H9 (cell line): ENCODE results near the gene NGRN. TPM values are rescaled to one million over a fixed set of nuclear protein-coding genes. Genes with fewer than 3 reads are reported as not detected.

Source experiments
- DNase-seq: peaks from one replicate; pipeline ENCODE4 v3.0.0-alpha.2; 2017
- H2AFZ ChIP-seq: one replicate; pipeline ENCODE4 v1.6.1; 2013; ENCODE audit warnings: mild to moderate bottlenecking, low read length, control low read depth, moderate library complexity
- H2AK5ac ChIP-seq: 2 replicates; pipeline ENCODE4 v1.6.1; 2013; ENCODE audit warnings: low read length, control low read depth, mixed read lengths; ENCODE audit not compliant: insufficient read length
- H2BK120ac ChIP-seq: one replicate; pipeline ENCODE4 v1.6.1; 2013; ENCODE audit warnings: low read depth, mild to moderate bottlenecking, low read length, control low read depth, inconsistent platforms; ENCODE audit not compliant: poor library complexity, severe bottlenecking
- H2BK12ac ChIP-seq: 2 replicates; pipeline ENCODE4 v1.6.1; 2013; ENCODE audit warnings: low read length, control low read depth, mixed read lengths, low read depth; ENCODE audit not compliant: insufficient read length
- H2BK15ac ChIP-seq: 2 replicates; pipeline ENCODE4 v1.6.1; 2013; ENCODE audit warnings: low read depth, low read length, control low read depth
- H2BK20ac ChIP-seq: one replicate; pipeline ENCODE4 v1.6.1; 2013; ENCODE audit warnings: low read depth, mild to moderate bottlenecking, low read length, control low read depth, inconsistent platforms; ENCODE audit not compliant: poor library complexity, severe bottlenecking
- H2BK5ac ChIP-seq: 2 replicates; pipeline ENCODE4 v1.6.1; 2013; ENCODE audit warnings: low read length, control low read depth, mixed read lengths; ENCODE audit not compliant: insufficient read length
- H3K14ac ChIP-seq: 2 replicates; pipeline ENCODE4 v1.6.1; 2013; ENCODE audit warnings: low read length, control low read depth; ENCODE audit not compliant: insufficient read depth
- H3K18ac ChIP-seq: 2 replicates; pipeline ENCODE4 v1.6.1; 2013; ENCODE audit warnings: low read depth, mild to moderate bottlenecking, mixed read lengths, low read length, control low read depth; ENCODE audit not compliant: insufficient read length
- H3K23ac ChIP-seq: 2 replicates; pipeline ENCODE4 v1.6.1; 2013; ENCODE audit warnings: low read length, control low read depth, mixed read lengths, low read depth; ENCODE audit not compliant: insufficient read length
- H3K23me2 ChIP-seq: 2 replicates; pipeline ENCODE4 v1.6.1; 2013; ENCODE audit warnings: low read depth, mild to moderate bottlenecking, mixed read lengths, low read length, control low read depth; ENCODE audit not compliant: insufficient read length, poor library complexity, severe bottlenecking
- H3K27ac ChIP-seq: 2 replicates; pipeline ENCODE4 v1.5.1; 2013; ENCODE audit warnings: low read length, control low read depth, mixed read lengths, low read depth; ENCODE audit not compliant: insufficient read length
- H3K27me3 ChIP-seq: 2 replicates; pipeline ENCODE4 v1.6.1; 2013; ENCODE audit warnings: low read length, control low read depth, inconsistent platforms; ENCODE audit not compliant: insufficient read depth
- H3K4ac ChIP-seq: 2 replicates; pipeline ENCODE4 v1.6.1; 2013; ENCODE audit warnings: low read depth, mild to moderate bottlenecking, control low read depth, inconsistent platforms, low read length, moderate library complexity
- H3K4me1 ChIP-seq: 2 replicates; pipeline ENCODE4 v1.6.1; 2013; ENCODE audit warnings: low read length, control low read depth, inconsistent platforms; ENCODE audit not compliant: insufficient read depth
- H3K4me2 ChIP-seq: 2 replicates; pipeline ENCODE4 v1.6.1; 2013; ENCODE audit warnings: low read length, control low read depth, mixed read lengths; ENCODE audit not compliant: insufficient read length, insufficient read depth
- H3K56ac ChIP-seq: 2 replicates; pipeline ENCODE4 v1.6.1; 2013; ENCODE audit warnings: low read depth, mild to moderate bottlenecking, mixed read lengths, low read length, control low read depth; ENCODE audit not compliant: insufficient read length
- H3K79me1 ChIP-seq: 2 replicates; pipeline ENCODE4 v1.6.1; 2013; ENCODE audit warnings: low read depth, mild to moderate bottlenecking, moderate library complexity, low read length, control low read depth, inconsistent platforms; ENCODE audit not compliant: insufficient read depth, poor library complexity, severe bottlenecking
- H3K79me2 ChIP-seq: 2 replicates; pipeline ENCODE4 v1.6.1; 2013; ENCODE audit warnings: low read length, control low read depth, inconsistent platforms; ENCODE audit not compliant: insufficient read depth
- H3K9ac ChIP-seq: 2 replicates; pipeline ENCODE4 v1.6.1; 2013; ENCODE audit warnings: low read length, control low read depth, mixed read lengths; ENCODE audit not compliant: insufficient read length; ENCODE audit errors: extremely low read depth
- H3K9me3 ChIP-seq: one replicate; pipeline ENCODE4 v1.6.1; 2013; ENCODE audit warnings: low read depth, low read length, inconsistent platforms; ENCODE audit not compliant: control insufficient read depth
- H3T11ph ChIP-seq: one replicate; pipeline ENCODE4 v1.6.1; 2013; ENCODE audit warnings: mild to moderate bottlenecking, low read length, control low read depth, inconsistent platforms
- H4K20me1 ChIP-seq: one replicate; pipeline ENCODE4 v1.6.1; 2013; ENCODE audit not compliant: control insufficient read depth, insufficient read length, insufficient read depth
- H4K5ac ChIP-seq: 2 replicates; pipeline ENCODE4 v1.6.1; 2013; ENCODE audit warnings: low read depth, mild to moderate bottlenecking, mixed read lengths, low read length, control low read depth; ENCODE audit not compliant: insufficient read length
- H4K8ac ChIP-seq: replicated peaks from 2 replicates; pipeline ENCODE4 v1.6.1; 2013; ENCODE audit warnings: low read length, control low read depth, mixed read lengths, low read depth; ENCODE audit not compliant: insufficient read length
- H4K91ac ChIP-seq: 2 replicates; pipeline ENCODE4 v1.6.1; 2013; ENCODE audit warnings: low read depth, mild to moderate bottlenecking, moderate library complexity, mixed read lengths, low read length, control low read depth; ENCODE audit not compliant: insufficient read length
- H3K27ac Mint-ChIP-seq, 3 experiments: 2 replicates in 2 of 3; 3 replicates in 1 of 3; pipeline ENCODE4 v1.8.0; 2020 to 2021; ENCODE audit warnings: mixed read lengths in 3 of 3, mild to moderate bottlenecking in 1 of 3, moderate library complexity in 1 of 3
- H3K27me3 Mint-ChIP-seq: 2 replicates; pipeline ENCODE4 v1.8.0; 2021; ENCODE audit warnings: low read depth, mild to moderate bottlenecking, moderate library complexity, mixed read lengths
- H3K36me3 Mint-ChIP-seq, 3 experiments: 2 replicates in 2 of 3; 3 replicates in 1 of 3; pipeline ENCODE4 v1.8.0; 2020 to 2021; ENCODE audit warnings: low read depth in 3 of 3, mixed read lengths in 3 of 3; ENCODE audit not compliant: insufficient read depth in 1 of 3
- H3K4me1 Mint-ChIP-seq, 2 experiments: 2 replicates each; pipeline ENCODE4 v1.8.0; 2020; ENCODE audit warnings: mixed read lengths in 2 of 2
- H3K4me3 Mint-ChIP-seq, 2 experiments: 2 replicates in 1 of 2; 3 replicates in 1 of 2; pipeline ENCODE4 v1.8.0; 2020 to 2021; ENCODE audit warnings: mild to moderate bottlenecking in 2 of 2, mixed read lengths in 2 of 2, moderate library complexity in 1 of 2
- H3K9me3 Mint-ChIP-seq, 2 experiments: 2 replicates in 1 of 2; 3 replicates in 1 of 2; pipeline ENCODE4 v1.8.0; 2020; ENCODE audit warnings: mild to moderate bottlenecking in 2 of 2, mixed read lengths in 2 of 2, moderate library complexity in 1 of 2
- WGBS: extraction: QIAGEN DNeasy Blood & Tissue Kit; methylation state at CpG from one replicate; pipeline ENCODE4 v1.1.7; 2013; ENCODE audit warnings: missing lambda C conversion rate, low lambda C conversion rate, mixed read lengths; ENCODE audit not compliant: insufficient read length; ENCODE audit errors: extremely low coverage; 5-methylcytosine and 5-hydroxymethylcytosine counted together
- total RNA-seq: library from RNA; stranded (reverse); gene quantifications from 2 replicates; pipeline ENCODE4 v1.2.1, GENCODE V29; 2021
- TF ChIP-seq, protein P1 (sequence below): fragments of 200-600 bp; sonication (generic); conservative IDR thresholded peaks from 3 replicates; pipeline ENCODE4 v1.8.0; 2021; ENCODE audit warnings: antibody characterized with exemption, mild to moderate bottlenecking

Gene NGRN
- total RNA-seq, 1 experiment from 2014 or later, result 79.2 TPM

DNA sequence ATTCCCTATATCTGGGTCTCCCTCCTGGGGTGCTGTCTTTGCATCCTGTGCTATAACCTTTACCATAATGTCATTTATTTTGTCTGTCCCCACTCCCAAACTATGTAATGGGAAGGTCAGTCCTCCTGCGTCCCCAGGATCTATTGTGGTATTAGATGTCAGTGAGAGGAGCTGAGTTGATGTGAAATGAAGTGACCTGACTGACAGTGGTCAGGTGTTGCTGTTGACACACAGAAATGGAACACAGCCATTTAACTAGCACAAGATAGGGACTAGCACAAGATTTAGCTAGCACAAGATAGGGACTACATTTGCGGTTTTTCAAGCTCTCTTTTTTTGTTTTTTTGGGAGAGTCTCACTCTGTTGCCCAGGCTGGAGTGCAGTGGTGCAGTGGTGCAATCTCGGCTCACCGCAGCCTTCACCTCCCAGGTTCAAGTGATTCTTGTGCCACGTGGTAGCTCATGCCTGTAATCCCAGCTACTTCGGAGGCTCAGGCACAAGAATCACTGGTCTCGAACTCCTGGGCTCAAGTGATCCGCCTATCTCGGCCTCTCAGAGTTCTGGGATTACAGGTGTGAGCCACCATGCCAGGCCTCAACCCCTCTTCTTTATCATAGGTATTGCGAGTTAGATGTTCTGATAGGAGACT lies 5.2 kb downstream of the NGRN start:
- WGBS, result no CpG with 5 or more reads among the region's 10 CpGs
- Histone ChIP-seq H2AFZ (no peak overlapping the region), H3K23me2 (peaks cover 8% of the 10 kb centered on the region), H3K18ac (no peak overlapping the region), H3K27me3 (no peaks in the 10 kb centered on the region; the same call in 1 of the 2 replicates), H2BK5ac (no peak overlapping the region), H3K9me3 (no peaks in the 10 kb centered on the region), H4K5ac (no peak overlapping the region), H3K79me2 (peaks cover 9% of the 10 kb centered on the region; the same call in 1 of the 2 replicates), H2BK20ac (no peak overlapping the region), H3K14ac (no peak overlapping the region), H2BK120ac (no peak overlapping the region), H2BK12ac (no peak overlapping the region), H3K56ac (no peak overlapping the region), H3T11ph (no peak overlapping the region), H3K4me1 (no peaks in the 10 kb centered on the region; the same call in 1 of the 2 replicates), H3K9ac (no peak overlapping the region), H2AK5ac (no peak overlapping the region), H3K27ac (no peak overlapping the region), H3K4ac (no peak overlapping the region), H3K79me1 (no peaks in the 10 kb centered on the region), H3K23ac (no peak overlapping the region), H4K91ac (no peak overlapping the region), H4K20me1 (no peaks in the 10 kb centered on the region), H4K8ac (no peak overlapping the region), H2BK15ac (no peak overlapping the region), H3K4me2 (no peak overlapping the region)
- peaks cover 31 to 67% (median 54%) of the 10 kb centered on the region in 3 experiments; a peak in 6 of 7 replicates for H3K36me3 Mint-ChIP-seq
- H3K9me3 Mint-ChIP-seq, result no peaks in the 10 kb centered on the region
- no peak for DNase-seq
- H3K4me3 Mint-ChIP-seq, result no peak overlapping the region
- peak overlapping the region in 2 of 3 experiments; percentile 20 to 72; a peak in 3 of 7 replicates for H3K27ac Mint-ChIP-seq
- peaks cover 22 to 27% of the 10 kb centered on the region in 2 experiments for H3K4me1 Mint-ChIP-seq
- TF ChIP-seq, protein P1, sequence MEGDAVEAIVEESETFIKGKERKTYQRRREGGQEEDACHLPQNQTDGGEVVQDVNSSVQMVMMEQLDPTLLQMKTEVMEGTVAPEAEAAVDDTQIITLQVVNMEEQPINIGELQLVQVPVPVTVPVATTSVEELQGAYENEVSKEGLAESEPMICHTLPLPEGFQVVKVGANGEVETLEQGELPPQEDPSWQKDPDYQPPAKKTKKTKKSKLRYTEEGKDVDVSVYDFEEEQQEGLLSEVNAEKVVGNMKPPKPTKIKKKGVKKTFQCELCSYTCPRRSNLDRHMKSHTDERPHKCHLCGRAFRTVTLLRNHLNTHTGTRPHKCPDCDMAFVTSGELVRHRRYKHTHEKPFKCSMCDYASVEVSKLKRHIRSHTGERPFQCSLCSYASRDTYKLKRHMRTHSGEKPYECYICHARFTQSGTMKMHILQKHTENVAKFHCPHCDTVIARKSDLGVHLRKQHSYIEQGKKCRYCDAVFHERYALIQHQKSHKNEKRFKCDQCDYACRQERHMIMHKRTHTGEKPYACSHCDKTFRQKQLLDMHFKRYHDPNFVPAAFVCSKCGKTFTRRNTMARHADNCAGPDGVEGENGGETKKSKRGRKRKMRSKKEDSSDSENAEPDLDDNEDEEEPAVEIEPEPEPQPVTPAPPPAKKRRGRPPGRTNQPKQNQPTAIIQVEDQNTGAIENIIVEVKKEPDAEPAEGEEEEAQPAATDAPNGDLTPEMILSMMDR, result no peak
- no peaks in the 10 kb centered on the region for H3K27me3 Mint-ChIP-seq
